Measurements from ENCODE around the gene C1orf50. TPM values are rescaled to one million over a fixed set of nuclear protein-coding genes. Genes with fewer than 3 reads are reported as not detected.
"Not testable (repeated sequence)": the region's sequence is repeated elsewhere in the genome, so short reads cannot be mapped to it uniquely, and the experiment has no call there.

C1orf50 gene
- total RNA-seq, 4 donors from 2014 or later: 2.8 to 14.7 (median 5.4) TPM

- intact Hi-C loops (cut with DNase I; ENCODE audit: low total_unique reads) (no loop called here), in situ Hi-C loops (cut with MboI; ENCODE audit: low sequenced_read_pairs in 4 of 4) (loop anchor here in 1 of 4 donors (25.0 kb wide), 2 partner anchors 312 to 413 kb away; partner anchors contain the start of gene FOXJ3)
- Histone ChIP-seq H3K9me3 (no peaks in the 10 kb centered on the region), H3K4me3 (no peak overlapping the region), H3K27ac (no peak overlapping the region), H3K36me3 (peaks cover 0 to 79% of the 10 kb centered on the region in 2 donors), H3K4me1 (no peaks in the 10 kb centered on the region), H3K27me3 (no peaks in the 10 kb centered on the region)
- DNase-seq: no peak
- no peak for TF ChIP-seq POLR2A (IDR thresholded peaks at IDR 0.05)
- TF ChIP-seq, protein P1, sequence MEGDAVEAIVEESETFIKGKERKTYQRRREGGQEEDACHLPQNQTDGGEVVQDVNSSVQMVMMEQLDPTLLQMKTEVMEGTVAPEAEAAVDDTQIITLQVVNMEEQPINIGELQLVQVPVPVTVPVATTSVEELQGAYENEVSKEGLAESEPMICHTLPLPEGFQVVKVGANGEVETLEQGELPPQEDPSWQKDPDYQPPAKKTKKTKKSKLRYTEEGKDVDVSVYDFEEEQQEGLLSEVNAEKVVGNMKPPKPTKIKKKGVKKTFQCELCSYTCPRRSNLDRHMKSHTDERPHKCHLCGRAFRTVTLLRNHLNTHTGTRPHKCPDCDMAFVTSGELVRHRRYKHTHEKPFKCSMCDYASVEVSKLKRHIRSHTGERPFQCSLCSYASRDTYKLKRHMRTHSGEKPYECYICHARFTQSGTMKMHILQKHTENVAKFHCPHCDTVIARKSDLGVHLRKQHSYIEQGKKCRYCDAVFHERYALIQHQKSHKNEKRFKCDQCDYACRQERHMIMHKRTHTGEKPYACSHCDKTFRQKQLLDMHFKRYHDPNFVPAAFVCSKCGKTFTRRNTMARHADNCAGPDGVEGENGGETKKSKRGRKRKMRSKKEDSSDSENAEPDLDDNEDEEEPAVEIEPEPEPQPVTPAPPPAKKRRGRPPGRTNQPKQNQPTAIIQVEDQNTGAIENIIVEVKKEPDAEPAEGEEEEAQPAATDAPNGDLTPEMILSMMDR (IDR thresholded peaks at IDR 0.05 in 4 of 5, conservative IDR thresholded peaks at IDR 0.05 in 1 of 5): no peak
- no peak for ATAC-seq
These were observed 17.0 kb upstream of the C1orf50 start for GRCh38 chr1:42750041-42750440.

DNA sequence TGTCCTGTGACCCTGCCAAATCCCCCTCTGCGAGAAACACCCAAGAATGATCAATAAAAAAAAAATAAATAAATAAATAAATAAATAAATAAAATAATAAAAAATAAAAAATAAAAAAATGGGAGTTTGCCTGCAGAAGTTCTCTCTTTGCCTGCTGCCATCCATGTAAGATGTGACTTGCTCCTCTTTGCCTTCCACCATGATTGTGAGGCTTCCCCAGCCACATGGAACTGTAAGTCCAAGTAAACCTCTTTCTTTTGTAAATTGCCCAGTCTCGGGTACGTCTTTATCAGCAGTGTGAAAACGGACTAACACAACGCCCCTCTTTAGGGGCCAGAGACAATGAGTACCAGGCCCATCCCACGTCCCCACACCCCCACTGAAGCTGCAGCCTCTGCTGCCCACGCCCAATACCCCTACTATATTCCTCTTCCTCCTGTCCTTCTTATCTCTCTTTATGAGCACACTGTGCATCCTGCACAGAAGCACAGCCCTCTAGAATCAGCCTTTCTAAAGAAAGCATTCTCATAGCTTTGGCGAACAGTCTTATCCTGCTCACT, 15.5 kb upstream of the C1orf50 start:
- H3K4me3 ChIP-seq; H3K9me3 ChIP-seq; DNase-seq; H3K4me1 ChIP-seq; intact Hi-C loops (cut with DNase I; ENCODE audit: low total_unique reads); H3K27ac ChIP-seq; H3K27me3 ChIP-seq; ATAC-seq: not testable (repeated sequence)
- H3K36me3 ChIP-seq: peaks cover 0 to 83% of the 10 kb centered on the region in 2 donors
- in situ Hi-C loops (cut with MboI; ENCODE audit: low sequenced_read_pairs in 4 of 4): loop anchor here in 1 of 4 donors (25.0 kb wide), 2 partner anchors 311 to 414 kb away; partner anchors contain the start of gene FOXJ3

DNA sequence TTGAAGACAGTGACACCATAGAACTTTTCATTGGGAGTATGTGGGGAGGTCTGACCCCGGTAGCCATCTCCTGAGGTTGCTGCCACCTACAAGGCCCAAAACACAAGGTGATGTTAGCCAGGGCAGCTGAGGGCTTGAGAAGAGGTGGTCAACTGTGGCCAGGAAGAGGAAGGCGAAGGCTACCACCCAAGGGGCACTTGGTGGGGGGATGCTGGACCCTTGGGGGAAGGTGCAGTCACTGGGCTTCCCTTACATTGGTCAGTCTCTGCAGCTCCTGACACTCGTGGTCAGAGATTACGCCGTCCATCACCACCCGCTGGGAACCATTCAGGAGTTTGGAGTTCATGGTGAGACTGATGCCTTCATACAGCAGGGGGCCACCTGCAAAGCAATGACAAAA, 14.8 kb upstream of the C1orf50 start:
- Histone ChIP-seq H3K36me3 (peaks cover 0 to 86% of the 10 kb centered on the region in 2 donors), H3K4me1 (no peaks in the 10 kb centered on the region), H3K27ac (no peak overlapping the region), H3K9me3 (no peaks in the 10 kb centered on the region), H3K27me3 (no peaks in the 10 kb centered on the region), H3K4me3 (no peak overlapping the region)
- DNase-seq (no peak), ATAC-seq (no peak)
- intact Hi-C loops (cut with DNase I; ENCODE audit: low total_unique reads): no loop called here
- in situ Hi-C loops (cut with MboI; ENCODE audit: low sequenced_read_pairs in 4 of 4): loop anchor here in 1 of 4 donors (25.0 kb wide), 2 partner anchors 310 to 415 kb away; partner anchors contain the start of gene FOXJ3
- TF ChIP-seq POLR2A (IDR thresholded peaks at IDR 0.05): no peak
- TF ChIP-seq, protein P1 (IDR thresholded peaks at IDR 0.05 in 4 of 5, conservative IDR thresholded peaks at IDR 0.05 in 1 of 5): no peak

GRCh38 chr1:42753070-42753469, 14.0 kb upstream of the C1orf50 start:
- intact Hi-C loops (cut with DNase I; ENCODE audit: low total_unique reads) (no loop called here), in situ Hi-C loops (cut with MboI; ENCODE audit: low sequenced_read_pairs in 4 of 4) (loop anchor here in 1 of 4 donors (25.0 kb wide), 2 partner anchors 309 to 416 kb away; partner anchors contain the start of gene FOXJ3)
- ATAC-seq (no peak), DNase-seq (no peak)
- Histone ChIP-seq H3K4me1 (no peaks in the 10 kb centered on the region), H3K27me3 (no peaks in the 10 kb centered on the region), H3K9me3 (no peaks in the 10 kb centered on the region), H3K36me3 (peaks cover 0 to 86% of the 10 kb centered on the region in 2 donors), H3K27ac (no peak overlapping the region), H3K4me3 (no peak overlapping the region)
- TF ChIP-seq, protein P1 (IDR thresholded peaks at IDR 0.05 in 4 of 5, conservative IDR thresholded peaks at IDR 0.05 in 1 of 5): no peak
- no peak for TF ChIP-seq POLR2A (IDR thresholded peaks at IDR 0.05)

DNA sequence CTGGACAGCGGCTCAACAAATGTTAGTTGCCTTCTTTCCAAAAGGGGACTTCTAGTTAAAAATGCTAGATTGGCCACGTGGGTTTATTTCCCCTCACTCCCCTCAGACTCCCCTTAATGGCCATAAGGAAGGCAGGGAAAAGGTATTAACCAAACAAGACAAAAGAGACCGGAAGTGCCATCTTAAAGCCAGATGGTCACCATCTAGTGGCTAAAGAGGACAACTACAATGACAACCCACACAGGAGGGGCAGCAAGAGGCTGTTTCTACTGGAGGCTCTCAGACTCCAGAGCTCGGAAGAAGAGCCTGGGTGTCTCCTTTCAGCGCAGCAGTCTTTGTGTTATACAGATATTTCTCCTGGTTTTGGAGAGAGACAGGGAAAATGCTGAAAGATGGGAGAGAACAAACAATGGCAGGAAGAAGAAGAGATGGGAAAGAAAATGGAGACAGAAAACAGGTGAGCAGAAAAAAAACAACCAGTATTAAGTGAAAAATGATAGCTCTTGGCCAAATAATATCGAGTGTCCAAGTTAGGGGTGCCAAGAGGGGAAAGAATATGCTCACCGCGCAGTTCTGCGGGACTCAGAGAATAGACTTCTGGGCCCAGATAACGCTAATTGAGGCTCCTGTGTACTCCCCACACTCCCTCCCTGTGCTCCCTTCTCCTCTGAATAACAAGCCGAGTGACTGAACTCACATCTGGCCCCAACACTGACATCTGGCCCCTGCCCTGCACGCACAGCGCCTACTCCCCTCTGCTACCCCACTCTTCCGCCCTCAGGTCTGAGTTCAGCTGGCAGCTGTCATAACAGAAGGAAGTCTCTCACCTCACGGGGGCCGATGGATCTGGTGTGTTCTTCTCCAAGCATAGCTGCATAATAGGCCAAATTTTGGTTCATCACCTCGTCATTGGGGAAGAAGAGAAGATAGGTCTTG, 9.8 kb upstream of the C1orf50 start:
- no peaks in the 10 kb centered on the region for H3K9me3 ChIP-seq
- no peaks in the 10 kb centered on the region for H3K4me1 ChIP-seq
- peaks cover 0 to 79% of the 10 kb centered on the region in 2 donors for H3K36me3 ChIP-seq
- H3K27ac ChIP-seq: no peak overlapping the region
- TF ChIP-seq, protein P1 (IDR thresholded peaks at IDR 0.05 in 4 of 5, conservative IDR thresholded peaks at IDR 0.05 in 1 of 5): peak; percentile 28 to 70 (median 55)
- no peak for TF ChIP-seq POLR2A (IDR thresholded peaks at IDR 0.05)
- intact Hi-C loops (cut with DNase I; ENCODE audit: low total_unique reads): loop anchor here (5.0 kb wide), 1 partner anchor 180 kb away; no protein-coding TSS in a partner anchor
- no peak overlapping the region for H3K4me3 ChIP-seq
- no peaks in the 10 kb centered on the region for H3K27me3 ChIP-seq
- in situ Hi-C loops (cut with MboI; ENCODE audit: low sequenced_read_pairs in 4 of 4): loop anchor here in 1 of 4 donors (25.0 kb wide), 2 partner anchors 305 to 420 kb away; partner anchors contain the start of gene FOXJ3
- DNase-seq (no peak), ATAC-seq (peak in 1 of 2 donors; percentile 78)
